NCI-H2196 (cell line): ENCODE measurements around the gene TMEM150C.
"Not testable (repeated sequence)": the region's sequence is repeated elsewhere in the genome, so short reads cannot be mapped to it uniquely, and the experiment has no call there.

Source experiments
- DNase-seq: peaks from one replicate; lab custom pipeline; 2025; ENCODE audit not compliant: unreplicated experiment; lab: John Stamatoyannopoulos, UW

The TMEM150C gene

GRCh38 chr4:82569727-82570126 is 7.9 kb upstream of the TMEM150C start:
- no peak for DNase-seq

GRCh38 chr4:82569076-82569475 is 7.3 kb upstream of the TMEM150C start:
- no peak for DNase-seq

- DNase-seq, result no peak
Observed at GRCh38 chr4:82567444-82567843, 5.7 kb upstream of the TMEM150C start.

- no peak for DNase-seq
Observed at GRCh38 chr4:82562564-82562854, 721 bp upstream of the TMEM150C start.

- DNase-seq, result no peak
Observed at GRCh38 chr4:82560853-82561785, 669 bp downstream of the TMEM150C start.

GRCh38 chr4:82559735-82560120 is 2.1 kb downstream of the TMEM150C start:
- no peak for DNase-seq

- peak; percentile 3 for DNase-seq
Observed at GRCh38 chr4:82559090-82559734, 2.6 kb downstream of the TMEM150C start.

- DNase-seq, result no peak
Observed at GRCh38 chr4:82555276-82555675, 6.5 kb downstream of the TMEM150C start.

- DNase-seq, result no peak
Observed at GRCh38 chr4:82553020-82553419, 8.8 kb downstream of the TMEM150C start.

- no peak for DNase-seq
Observed at GRCh38 chr4:82551734-82552133, 10.1 kb downstream of the TMEM150C start.

- not testable (repeated sequence) for DNase-seq
Observed at GRCh38 chr4:82547850-82548249, 13.9 kb downstream of the TMEM150C start.

GRCh38 chr4:82543131-82543530 is 18.7 kb downstream of the TMEM150C start:
- DNase-seq, result no peak

GRCh38 chr4:82542642-82543041 is 19.1 kb downstream of the TMEM150C start:
- no peak for DNase-seq

- DNase-seq, result no peak
Observed at GRCh38 chr4:82529322-82529721, 32.5 kb downstream of the TMEM150C start.

GRCh38 chr4:82528868-82529267 is 32.9 kb downstream of the TMEM150C start:
- DNase-seq, result no peak

- peak; percentile 5 for DNase-seq
Observed at GRCh38 chr4:82528074-82528473, 33.7 kb downstream of the TMEM150C start.

GRCh38 chr4:82525307-82525911 is 36.4 kb downstream of the TMEM150C start:
- DNase-seq, result no peak

- DNase-seq, result no peak
Observed at GRCh38 chr4:82524570-82525152, 37.1 kb downstream of the TMEM150C start.

- DNase-seq, result no peak
Observed at GRCh38 chr4:82523179-82523578, 38.6 kb downstream of the TMEM150C start.

- no peak for DNase-seq
Observed at GRCh38 chr4:82522472-82522871, 39.3 kb downstream of the TMEM150C start.

GRCh38 chr4:82521283-82521682 is 40.5 kb downstream of the TMEM150C start:
- DNase-seq, result no peak

- DNase-seq, result no peak
Observed at GRCh38 chr4:82519776-82520175, 42.0 kb downstream of the TMEM150C start.
